ENCODE measurements around the gene OOSP4A. TPM values are rescaled to one million over a fixed set of nuclear protein-coding genes. Genes with fewer than 3 reads are reported as not detected.

OOSP4A gene
- total and polyA plus RNA-seq, 12 donors: not detected

- no peak for TF ChIP-seq CTCF (IDR thresholded peaks at IDR 0.05)
- Histone ChIP-seq H3K4me1 (no peaks in the 10 kb centered on the region), H3K4me3 (no peak overlapping the region), H3K36me3 (no peaks in the 10 kb centered on the region), H3K27ac (no peak overlapping the region), H3K27me3 (no peaks in the 10 kb centered on the region), H3K9me3 (no peaks in the 10 kb centered on the region)
- intact Hi-C loops (cut with DNase I): no loop called here
- no peak for ATAC-seq
- DNase-seq: no peak
- WGBS, 2 donors: 86 to 89% methylated on average over 4 of the region's 4 CpGs
Observed at GRCh38 chr11:59941091-59941490, 22.7 kb upstream of the OOSP4A start.

GRCh38 chr11:59943997-59944714 lies 19.7 kb upstream of the OOSP4A start:
- H3K27me3 ChIP-seq: no peaks in the 10 kb centered on the region
- H3K27ac ChIP-seq: no peak overlapping the region
- intact Hi-C loops (cut with DNase I): no loop called here
- ATAC-seq: no peak
- H3K4me3 ChIP-seq: no peak overlapping the region
- no peak for DNase-seq
- no peaks in the 10 kb centered on the region for H3K36me3 ChIP-seq
- no peaks in the 10 kb centered on the region for H3K4me1 ChIP-seq
- H3K9me3 ChIP-seq: no peaks in the 10 kb centered on the region
- 89 to 94% methylated on average over 3 of the region's 3 CpGs for WGBS, 2 donors
- no peak for TF ChIP-seq CTCF (IDR thresholded peaks at IDR 0.05)

- Histone ChIP-seq H3K36me3 (no peaks in the 10 kb centered on the region), H3K4me1 (no peaks in the 10 kb centered on the region), H3K9me3 (no peaks in the 10 kb centered on the region), H3K27me3 (no peaks in the 10 kb centered on the region), H3K27ac (no peak overlapping the region), H3K4me3 (no peak overlapping the region)
- DNase-seq (no peak), ATAC-seq (no peak)
- 50 to 53% methylated on average over 2 of the region's 2 CpGs for WGBS, 2 donors
- intact Hi-C loops (cut with DNase I): no loop called here
- TF ChIP-seq CTCF (IDR thresholded peaks at IDR 0.05): no peak
Observed at GRCh38 chr11:59944720-59945119, 19.1 kb upstream of the OOSP4A start.

GRCh38 chr11:59953463-59954218 lies 10.2 kb upstream of the OOSP4A start:
- H3K36me3 ChIP-seq: no peaks in the 10 kb centered on the region
- TF ChIP-seq CTCF (IDR thresholded peaks at IDR 0.05): no peak
- H3K9me3 ChIP-seq: no peaks in the 10 kb centered on the region
- H3K27me3 ChIP-seq: no peaks in the 10 kb centered on the region
- no peaks in the 10 kb centered on the region for H3K4me1 ChIP-seq
- no peak overlapping the region for H3K4me3 ChIP-seq
- ATAC-seq (no peak), DNase-seq (no peak)
- 80 to 82% methylated on average over 4 of the region's 4 CpGs for WGBS, 2 donors
- intact Hi-C loops (cut with DNase I): no loop called here
- H3K27ac ChIP-seq: no peak overlapping the region

All from heart right ventricle (tissue), 16 donors.